IMR-90 (cell line): ENCODE results near the gene CAVIN1. TPM values are rescaled to one million over a fixed set of nuclear protein-coding genes. Genes with fewer than 3 reads are reported as not detected.
"Not testable (repeated sequence)": the region's sequence is repeated elsewhere in the genome, so short reads cannot be mapped to it uniquely, and the experiment has no call there.

ENCODE experiments used
- ATAC-seq: fragments of 200-7000 bp; cut with Tn5 transposase; 2 replicates; pipeline ENCODE4 v1.9.1; 2020; ENCODE audit warnings: low read depth, mild to moderate bottlenecking, moderate library complexity
- BruUV-seq: library from RNA; stranded (reverse); fragments of 400-500 nt; replicated peaks from 2 replicates; lab custom pipeline; 2021; lab: Mats Ljungman, UMichigan
- CTCF ChIA-PET: fragments of 300-600 bp; formaldehyde crosslinking; extraction: SDS; loops from one replicate; lab custom pipeline; 2021; ENCODE audit warnings: antibody characterized with exemption; lab: Yijun Ruan, JAX
- POLR2A ChIA-PET: fragments of 300-600 bp; sonication (Branson Sonifier 250); formaldehyde crosslinking; loops from one replicate; lab custom pipeline; 2022; ENCODE audit warnings: antibody characterized with exemption; ENCODE audit not compliant: unreplicated experiment; lab: Charles Lee
- DNase-seq: peaks from one replicate; pipeline ENCODE4 v3.0.0; 2013
- H2AFZ ChIP-seq: replicated peaks from 2 replicates; pipeline ENCODE3; 2013; ENCODE audit warnings: low read length, mild to moderate bottlenecking; ENCODE audit not compliant: poor library complexity
- H2AK5ac ChIP-seq: 2 replicates; pipeline ENCODE4 v1.6.1; 2013; ENCODE audit warnings: low read depth, low read length, inconsistent platforms
- H2AK9ac ChIP-seq: replicated peaks from 2 replicates; pipeline ENCODE3; 2013; ENCODE audit warnings: mild to moderate bottlenecking, low read depth, low read length, moderate library complexity; ENCODE audit not compliant: poor library complexity
- H2BK120ac ChIP-seq: 2 replicates; pipeline ENCODE4 v1.6.1; 2013; ENCODE audit warnings: low read depth, low read length, inconsistent platforms
- H2BK15ac ChIP-seq: 3 replicates; pipeline ENCODE4 v1.6.1; 2013; ENCODE audit warnings: low read depth, low read length, inconsistent platforms
- H2BK20ac ChIP-seq: 2 replicates; pipeline ENCODE4 v1.6.1; 2013; ENCODE audit warnings: low read depth, mild to moderate bottlenecking, inconsistent platforms, low read length, moderate library complexity
- H2BK5ac ChIP-seq: 2 replicates; pipeline ENCODE4 v1.6.1; 2013; ENCODE audit warnings: mild to moderate bottlenecking, low read depth, low read length, inconsistent platforms; ENCODE audit not compliant: poor library complexity, severe bottlenecking
- H3K14ac ChIP-seq: replicated peaks from 2 replicates; pipeline ENCODE4 v1.6.1; 2013; ENCODE audit warnings: low read depth, low read length, inconsistent platforms
- H3K18ac ChIP-seq: 2 replicates; pipeline ENCODE4 v1.6.1; 2013; ENCODE audit warnings: low read depth, low read length, control low read depth
- H3K23ac ChIP-seq: 2 replicates; pipeline ENCODE4 v1.6.1; 2013; ENCODE audit warnings: low read depth, low read length, inconsistent platforms
- H3K27ac ChIP-seq: 2 replicates; pipeline ENCODE4 v1.5.1; 2013; ENCODE audit warnings: mild to moderate bottlenecking, control low read depth, low read length; ENCODE audit not compliant: insufficient read depth
- H3K27me3 ChIP-seq: 2 replicates; pipeline ENCODE4 v1.6.1; 2013; ENCODE audit warnings: low read length; ENCODE audit not compliant: control insufficient read depth, insufficient read depth
- H3K36me3 ChIP-seq: 2 replicates; pipeline ENCODE4 v1.6.1; 2013; ENCODE audit warnings: low read length, mixed read lengths; ENCODE audit not compliant: control insufficient read depth, insufficient read depth
- H3K4ac ChIP-seq: 2 replicates; pipeline ENCODE4 v1.6.1; 2013; ENCODE audit warnings: low read depth, low read length, inconsistent platforms
- H3K4me1 ChIP-seq: 2 replicates; pipeline ENCODE4 v1.6.1; 2013; ENCODE audit warnings: low read length, mixed read lengths; ENCODE audit not compliant: control insufficient read depth, insufficient read depth
- H3K4me2 ChIP-seq: 2 replicates; pipeline ENCODE4 v1.6.1; 2013; ENCODE audit warnings: low read depth, mild to moderate bottlenecking, control low read depth, low read length, moderate library complexity
- H3K4me3 ChIP-seq: 2 replicates; pipeline ENCODE4 v1.5.1; 2013; ENCODE audit warnings: low read depth, mild to moderate bottlenecking, control low read depth, low read length, moderate library complexity; ENCODE audit not compliant: insufficient read depth
- H3K56ac ChIP-seq: 2 replicates; pipeline ENCODE4 v1.6.1; 2013; ENCODE audit warnings: low read length, inconsistent platforms; ENCODE audit not compliant: insufficient read depth; ENCODE audit errors: extremely low read depth
- H3K79me1 ChIP-seq, 2 experiments: 2 replicates each; pipeline ENCODE4 v1.6.1; 2013; ENCODE audit warnings: low read length in 2 of 2, inconsistent platforms in 1 of 2, low read depth in 1 of 2
- H3K9ac ChIP-seq: 2 replicates; pipeline ENCODE4 v1.6.1; 2013; ENCODE audit warnings: low read depth, low read length, control low read depth
- H3K9me1 ChIP-seq: 2 replicates; pipeline ENCODE4 v1.6.1; 2013; ENCODE audit warnings: low read length, inconsistent platforms; ENCODE audit not compliant: insufficient read depth
- H3K9me3 ChIP-seq: 2 replicates; pipeline ENCODE4 v1.6.1; 2013; ENCODE audit warnings: low read length; ENCODE audit not compliant: control insufficient read depth, insufficient read depth
- H4K20me1 ChIP-seq: 2 replicates; pipeline ENCODE4 v1.6.1; 2013; ENCODE audit warnings: low read length, inconsistent platforms; ENCODE audit not compliant: insufficient read depth
- H4K5ac ChIP-seq: 2 replicates; pipeline ENCODE4 v1.6.1; 2013; ENCODE audit warnings: mild to moderate bottlenecking, low read depth, low read length, control low read depth
- H4K8ac ChIP-seq, 2 experiments: 2 replicates each; pipeline ENCODE4 v1.6.1; 2013; ENCODE audit warnings: low read depth in 2 of 2, low read length in 2 of 2, control low read depth in 1 of 2, inconsistent platforms in 1 of 2
- H4K91ac ChIP-seq: 2 replicates; pipeline ENCODE4 v1.6.1; 2013; ENCODE audit warnings: low read depth, low read length, inconsistent platforms; ENCODE audit not compliant: insufficient read depth
- CEBPB ChIP-seq: IDR thresholded peaks from 2 replicates; pipeline ENCODE4 v1.6.1; 2012; ENCODE audit warnings: low read depth, low read length, improper control_type of control experiment
- RAD21 ChIP-seq: IDR thresholded peaks from 2 replicates; pipeline ENCODE4 v1.6.1; 2012; ENCODE audit warnings: low read length, improper control_type of control experiment
- WGBS, 2 experiments: methylation state at CpG; one replicate each; pipeline versions ENCODE4 v1.1.5 to v1.1.7; 2013; ENCODE audit warnings: missing lambda C conversion rate in 2 of 2; ENCODE audit not compliant: insufficient read length in 1 of 2; ENCODE audit errors: extremely low coverage in 2 of 2; 5-methylcytosine and 5-hydroxymethylcytosine counted together
- dilution Hi-C: fragments of 300-500 bp; cut with HindIII; formaldehyde crosslinking; loops from one replicate; pipeline ENCODE4 v1.14.3; 2018; ENCODE audit warnings: low sequenced_read_pairs; ENCODE audit not compliant: unreplicated experiment
- in situ Hi-C: fragments of 300-500 bp; cut with MboI; formaldehyde crosslinking; loops from 3 replicates; pipeline ENCODE4 v1.14.3; 2019; ENCODE audit warnings: low sequenced_read_pairs, inconsistent platforms, mixed read lengths
- intact Hi-C: fragments of 100-400 bp; cut with micrococcal nuclease; formaldehyde crosslinking; loops from 2 replicates; pipeline ENCODE4 v1.10.0; 2022
- polyA plus RNA-seq, 3 experiments: library from polyadenylated mRNA; depleted of rRNA; stranded (reverse); fragments of >200 nt; gene quantifications; 2 replicates each; pipeline ENCODE4 v1.2.3, GENCODE V29; 2012; ENCODE audit warnings: low replicate concordance in 1 of 3
- total RNA-seq: library from RNA; depleted of rRNA; stranded (reverse); fragments of >200 nt; gene quantifications from 2 replicates; pipeline ENCODE4 v1.2.3, GENCODE V29; 2012

Gene CAVIN1
- total and polyA plus RNA-seq, 2 of the 4 experiments (the other 2 are of a cell fraction), result 491 to 556 TPM

GRCh38 chr17:42456223-42457106 is 33.4 kb upstream of the CAVIN1 start:
- ChIA-PET POLR2A (interaction anchor here (0.7 kb wide), 1 partner anchor 9 kb away, joined by 6 read pairs; no protein-coding TSS in a partner anchor), CTCF (interaction anchor here (0.6 to 0.8 kb wide), 2 partner anchors 35 to 145 kb away, joined by 3 to 4 read pairs; no protein-coding TSS in a partner anchor)
- Histone ChIP-seq H2BK120ac (peak overlapping the region; percentile 61; the same call in 1 of the 2 replicates), H3K79me1 (peaks cover 7 to 30% of the 10 kb centered on the region in 2 experiments; a peak in 2 of 4 replicates), H4K5ac (no peak overlapping the region), H2AFZ (no peak overlapping the region), H3K23ac (peak overlapping the region; percentile 67; the same call in 1 of the 2 replicates), H2AK5ac (peak overlapping the region; percentile 92), H3K4me3 (no peak overlapping the region; the same call in 1 of the 2 replicates), H3K36me3 (peaks cover under 1% of the 10 kb centered on the region; the same call in 1 of the 2 replicates), H3K56ac (0 out of 2 replicates have a peak overlapping the region, but pooled peaks have one; percentile 39), H3K18ac (peak overlapping the region; percentile 13; the same call in 1 of the 2 replicates), H4K8ac (peak overlapping the region in 1 of 2 experiments; percentile 48; a peak in 1 of 4 replicates), H3K14ac (peak overlapping the region; percentile 69), H3K9me3 (no peaks in the 10 kb centered on the region), H3K4ac (peak overlapping the region; percentile 56; the same call in 1 of the 2 replicates), H4K20me1 (peaks cover 17% of the 10 kb centered on the region), H2BK5ac (peak overlapping the region; percentile 25), H3K27me3 (no peaks in the 10 kb centered on the region), H3K4me1 (peaks cover 10% of the 10 kb centered on the region), H2BK20ac (peak overlapping the region; percentile 47; the same call in 1 of the 2 replicates), H2BK15ac (peak overlapping the region; percentile 49; the same call in 2 of the 3 replicates), H3K9me1 (peaks cover 7% of the 10 kb centered on the region; the same call in 1 of the 2 replicates), H3K9ac (peak overlapping the region; percentile 66; the same call in 1 of the 2 replicates), H4K91ac (no peak overlapping the region), H3K27ac (peak overlapping the region; percentile 37; the same call in 1 of the 2 replicates), H3K4me2 (peak overlapping the region; percentile 87), H2AK9ac (peak overlapping the region; percentile 57)
- intact Hi-C loops, result no loop called here
- dilution Hi-C loops, result no loop called here
- no peak for ATAC-seq
- peak; percentile 83 for DNase-seq
- BruUV-seq, result no TSS peak
- TF ChIP-seq CEBPB (peak; percentile 95), RAD21 (no peak)
- in situ Hi-C loops, result no loop called here
- 0% methylated on average over 1 of the region's 5 CpGs; no CpG with 5 or more reads in 1 of the 2 experiments for WGBS, 2 experiments

- DNase-seq, ATAC-seq, H3K56ac ChIP-seq, BruUV-seq, H2BK20ac ChIP-seq, H4K91ac ChIP-seq, H3K9ac ChIP-seq, H2AK5ac ChIP-seq, H3K27me3 ChIP-seq, H3K4me1 ChIP-seq, dilution Hi-C loops, H3K9me1 ChIP-seq, H3K36me3 ChIP-seq, H3K4me2 ChIP-seq, H4K20me1 ChIP-seq, H4K8ac ChIP-seq, H4K5ac ChIP-seq, H3K9me3 ChIP-seq, H2BK5ac ChIP-seq, H3K4me3 ChIP-seq, H3K4ac ChIP-seq, H2BK15ac ChIP-seq, H3K14ac ChIP-seq, H3K23ac ChIP-seq, intact Hi-C loops, CTCF ChIA-PET, H2AK9ac ChIP-seq, H2BK120ac ChIP-seq, in situ Hi-C loops, POLR2A ChIA-PET, H3K27ac ChIP-seq, H3K18ac ChIP-seq, H2AFZ ChIP-seq: not testable (repeated sequence)
- peaks cover 0 to 16% of the 10 kb centered on the region in 2 experiments; a peak in 2 of 4 replicates for H3K79me1 ChIP-seq
- WGBS, 2 experiments, result 80% methylated on average over 1 of the region's 6 CpGs; no CpG with 5 or more reads in 1 of the 2 experiments
These were observed 31.9 kb upstream of the CAVIN1 start for GRCh38 chr17:42454987-42455386.
